ENCODE results near the gene ARHGAP6. TPM values are rescaled to one million over a fixed set of nuclear protein-coding genes. Genes with fewer than 3 reads are reported as not detected.

Gene ARHGAP6
- total RNA-seq, 1 experiment from 2014 or later, result 0.50 TPM

- Mint-ChIP-seq H3K27me3 (ENCODE audit: insufficient read depth, unreplicated experiment) (no peaks in the 10 kb centered on the region), H3K9me3 (ENCODE audit: unreplicated experiment) (no peaks in the 10 kb centered on the region), H3K4me1 (ENCODE audit: low read depth, unreplicated experiment) (no peaks in the 10 kb centered on the region), H3K27ac (ENCODE audit: unreplicated experiment) (no peak overlapping the region), H3K4me3 (ENCODE audit: unreplicated experiment) (no peak overlapping the region), H3K36me3 (ENCODE audit: insufficient read depth, unreplicated experiment) (no peaks in the 10 kb centered on the region)
- intact Hi-C loops (cut with micrococcal nuclease; ENCODE audit: unreplicated experiment), result no loop called here
- Histone ChIP-seq H3K27me3 (replicated peaks; ENCODE audit: control insufficient read depth, insufficient read depth, low read length) (no peaks in the 10 kb centered on the region), H3K36me3 (ENCODE audit: control insufficient read depth, insufficient read depth, low read length) (no peaks in the 10 kb centered on the region), H3K4me3 (ENCODE audit: low read depth, low read length) (no peak overlapping the region), H3K9me3 (no peaks in the 10 kb centered on the region), H3K4me1 (no peaks in the 10 kb centered on the region)
- no TSS peak for BruUV-seq (replicated peaks)
- ChIA-PET POLR2A (no interaction called here), CTCF (interaction anchor here (0.6 kb wide), 1 partner anchor 14 kb away, joined by 3 read pairs; no protein-coding TSS in a partner anchor)
- DNase-seq, result no peak
- no peak for TF ChIP-seq CTCF (IDR thresholded peaks at IDR 0.05; ENCODE audit: insufficient read depth in 1 of 2, low read depth in 1 of 2, low read length in 1 of 2, severe bottlenecking in 1 of 2, unreplicated experiment in 1 of 2)
Measured at GRCh38 chrX:11478026-11478425, 187.7 kb downstream of the ARHGAP6 start.

- H3K27me3 Mint-ChIP-seq (ENCODE audit: insufficient read depth, unreplicated experiment), result no peaks in the 10 kb centered on the region
- Histone ChIP-seq H3K27me3 (replicated peaks; ENCODE audit: control insufficient read depth, insufficient read depth, low read length) (no peaks in the 10 kb centered on the region), H3K4me3 (ENCODE audit: low read depth, low read length) (no peak overlapping the region), H3K36me3 (ENCODE audit: control insufficient read depth, insufficient read depth, low read length) (no peaks in the 10 kb centered on the region), H3K9me3 (no peaks in the 10 kb centered on the region), H3K4me1 (no peaks in the 10 kb centered on the region)
- H3K4me3 Mint-ChIP-seq (ENCODE audit: unreplicated experiment), result no peak overlapping the region
- no peak overlapping the region for H3K27ac Mint-ChIP-seq (ENCODE audit: unreplicated experiment)
- no peaks in the 10 kb centered on the region for H3K36me3 Mint-ChIP-seq (ENCODE audit: insufficient read depth, unreplicated experiment)
- intact Hi-C loops (cut with micrococcal nuclease; ENCODE audit: unreplicated experiment), result no loop called here
- CTCF ChIA-PET, result no interaction called here
- DNase-seq, result no peak
- BruUV-seq (replicated peaks), result no TSS peak
- POLR2A ChIA-PET, result no interaction called here
- no peaks in the 10 kb centered on the region for H3K4me1 Mint-ChIP-seq (ENCODE audit: low read depth, unreplicated experiment)
- TF ChIP-seq CTCF (IDR thresholded peaks at IDR 0.05; ENCODE audit: insufficient read depth in 1 of 2, low read depth in 1 of 2, low read length in 1 of 2, severe bottlenecking in 1 of 2, unreplicated experiment in 1 of 2), result no peak
- H3K9me3 Mint-ChIP-seq (ENCODE audit: unreplicated experiment), result no peaks in the 10 kb centered on the region
Measured at GRCh38 chrX:11474576-11474975, 191.1 kb downstream of the ARHGAP6 start.

- no peak for DNase-seq
- TF ChIP-seq CTCF (IDR thresholded peaks at IDR 0.05; ENCODE audit: insufficient read depth in 1 of 2, low read depth in 1 of 2, low read length in 1 of 2, severe bottlenecking in 1 of 2, unreplicated experiment in 1 of 2), result no peak
- BruUV-seq (replicated peaks), result no TSS peak
- POLR2A ChIA-PET, result no interaction called here
- CTCF ChIA-PET, result no interaction called here
- Mint-ChIP-seq H3K9me3 (ENCODE audit: unreplicated experiment) (no peaks in the 10 kb centered on the region), H3K4me3 (ENCODE audit: unreplicated experiment) (no peak overlapping the region), H3K27me3 (ENCODE audit: insufficient read depth, unreplicated experiment) (no peaks in the 10 kb centered on the region), H3K36me3 (ENCODE audit: insufficient read depth, unreplicated experiment) (no peaks in the 10 kb centered on the region), H3K27ac (ENCODE audit: unreplicated experiment) (no peak overlapping the region), H3K4me1 (ENCODE audit: low read depth, unreplicated experiment) (no peaks in the 10 kb centered on the region)
- no peak overlapping the region for H3K4me3 ChIP-seq (ENCODE audit: low read depth, low read length)
- H3K9me3 ChIP-seq, result no peaks in the 10 kb centered on the region
- no peaks in the 10 kb centered on the region for H3K27me3 ChIP-seq (replicated peaks; ENCODE audit: control insufficient read depth, insufficient read depth, low read length)
- intact Hi-C loops (cut with micrococcal nuclease; ENCODE audit: unreplicated experiment), result no loop called here
- no peaks in the 10 kb centered on the region for H3K36me3 ChIP-seq (ENCODE audit: control insufficient read depth, insufficient read depth, low read length)
- no peaks in the 10 kb centered on the region for H3K4me1 ChIP-seq
Measured at GRCh38 chrX:11474021-11474420, 191.7 kb downstream of the ARHGAP6 start.
